K562 (cell line): Measurements from ENCODE around the gene CDH1. TPM values are rescaled to one million over a fixed set of nuclear protein-coding genes. Genes with fewer than 3 reads are reported as not detected.

Experiments used
- ATAC-seq: fragments of 200-7000 bp; cut with Tn5 transposase; 3 replicates; pipeline ENCODE4 v1.9.1; 2020; ENCODE audit warnings: moderate library complexity
- BruUV-seq: library from RNA; stranded (reverse); fragments of 400-500 nt; replicated peaks from 2 replicates; lab custom pipeline; 2021; lab: Mats Ljungman, UMichigan
- CTCF ChIA-PET: fragments of 300-600 bp; formaldehyde crosslinking; extraction: SDS; loops from one replicate; lab custom pipeline; 2021; ENCODE audit warnings: low intra/inter-chr PET ratio; lab: Yijun Ruan, JAX
- POLR2A ChIA-PET: fragments of 300-600, 350-650 bp; sonication (Branson Sonifier 250); formaldehyde crosslinking; extraction: SDS; loops from one replicate; lab custom pipeline; 2021; ENCODE audit warnings: antibody characterized with exemption, inconsistent platforms; lab: Yijun Ruan, JAX
- DNase-seq, 4 experiments: peaks; one replicate each; pipeline versions ENCODE4 v3.0.0 to v3.0.0-alpha.2; 2011 to 2018; ENCODE audit warnings: low spot score in 3 of 4, mixed read lengths in 3 of 4; ENCODE audit errors: extremely low read depth in 1 of 4
- FAIRE-seq: peaks from 2 replicates; lab custom pipeline; 2011; peaks lifted over from hg19 to GRCh38; lab: Jason Lieb, UNC
- H2AFZ ChIP-seq: 2 replicates; pipeline ENCODE4 v1.6.0; 2011; ENCODE audit warnings: low read depth, low read length, control low read depth, inconsistent platforms
- H3K27ac ChIP-seq: fragments of 200-600 bp; 3 replicates; pipeline ENCODE4 v1.8.0; 2011; ENCODE audit warnings: low read depth, mild to moderate bottlenecking, control low read depth, inconsistent platforms, low read length, moderate library complexity, mixed read lengths; ENCODE audit errors: extremely low read depth
- H3K27me3 ChIP-seq, 2 experiments: fragments of 300-600 bp in 1 of 2; 2 replicates in 1 of 2; 3 replicates in 1 of 2; pipeline versions ENCODE4 v1.6.0 to v1.8.0; 2011; ENCODE audit warnings: inconsistent platforms in 2 of 2, low read length in 2 of 2, mild to moderate bottlenecking in 1 of 2, mixed read lengths in 1 of 2, moderate library complexity in 1 of 2; ENCODE audit not compliant: control insufficient read depth in 2 of 2, insufficient read depth in 2 of 2
- H3K36me3 ChIP-seq: fragments of 300-600 bp; 3 replicates; pipeline ENCODE4 v1.8.0; 2011; ENCODE audit warnings: mild to moderate bottlenecking, low read length, inconsistent platforms; ENCODE audit not compliant: control insufficient read depth, insufficient read depth
- H3K4me1 ChIP-seq, 2 experiments: fragments of 200-600 bp in 1 of 2; replicated peaks in 1 of 2; 2 replicates in 1 of 2; 3 replicates in 1 of 2; pipeline versions ENCODE4 v1.5.1 to v1.8.0; 2011; ENCODE audit warnings: inconsistent platforms in 2 of 2, low read length in 2 of 2, mild to moderate bottlenecking in 1 of 2, mixed read lengths in 1 of 2, moderate library complexity in 1 of 2; ENCODE audit not compliant: control insufficient read depth in 2 of 2, insufficient read depth in 2 of 2
- H3K4me2 ChIP-seq: 2 replicates; pipeline ENCODE4 v1.6.1; 2011; ENCODE audit warnings: low read length, control low read depth, inconsistent platforms, mixed read lengths; ENCODE audit not compliant: insufficient read depth
- H3K4me3 ChIP-seq: fragments of 200-600 bp; sonication (generic), shearing (Covaris generic); 2 replicates; pipeline ENCODE4 v1.5.1; 2016; ENCODE audit warnings: control low read depth, inconsistent platforms
- H3K79me2 ChIP-seq: fragments of 200-600 bp; 3 replicates; pipeline ENCODE4 v1.8.0; 2011; ENCODE audit warnings: low read length, inconsistent platforms; ENCODE audit not compliant: control insufficient read depth, insufficient read depth
- H3K9ac ChIP-seq, 2 experiments: 2 replicates each; pipeline versions ENCODE4 v1.6.0 to v1.6.1; 2011; ENCODE audit warnings: low read depth in 2 of 2, low read length in 2 of 2, control low read depth in 1 of 2, inconsistent platforms in 1 of 2, mild to moderate bottlenecking in 1 of 2, mixed read lengths in 1 of 2; ENCODE audit not compliant: insufficient read depth in 1 of 2
- H3K9me1 ChIP-seq: one replicate; pipeline ENCODE4 v1.6.0; 2011; ENCODE audit warnings: inconsistent platforms, mild to moderate bottlenecking, low read length, moderate library complexity; ENCODE audit not compliant: control insufficient read depth, insufficient read depth
- H3K9me3 ChIP-seq: replicated peaks from 2 replicates; pipeline ENCODE4 v1.5.1; 2011; ENCODE audit warnings: low read depth, low read length, inconsistent platforms; ENCODE audit not compliant: control insufficient read depth, insufficient read depth
- H4K20me1 ChIP-seq: replicated peaks from 2 replicates; pipeline ENCODE4 v1.6.1; 2011; ENCODE audit warnings: low read length, inconsistent platforms, mixed read lengths; ENCODE audit not compliant: control insufficient read depth, insufficient read depth
- COPS2 ChIP-seq: fragments of 450-650 bp; conservative IDR thresholded peaks from 2 replicates; pipeline ENCODE4 v1.6.1; 2016; ENCODE audit warnings: mild to moderate bottlenecking, moderate library complexity
- NFE2 ChIP-seq: IDR thresholded peaks from 2 replicates; pipeline ENCODE4 v1.6.1; 2014; ENCODE audit warnings: antibody characterized with exemption, low read depth
- PHB ChIP-seq: fragments of 250-450 bp; sonication (Bioruptor Pico); IDR thresholded peaks from 2 replicates; pipeline ENCODE4 v1.5.0; 2021
- PKNOX1 ChIP-seq: fragments of 450-650 bp; IDR thresholded peaks from 2 replicates; pipeline ENCODE4 v1.6.1; 2016
- RNF219 ChIP-seq: fragments of 250-450 bp; sonication (Bioruptor Pico); IDR thresholded peaks from 2 replicates; pipeline ENCODE4 v1.5.0; 2022; ENCODE audit warnings: mild to moderate bottlenecking
- ZNF140 ChIP-seq: fragments of 250-450 bp; sonication (Bioruptor Pico); IDR thresholded peaks from 2 replicates; pipeline ENCODE4 v1.8.0; 2021; ENCODE audit warnings: moderate library complexity, mild to moderate bottlenecking, inconsistent platforms
- ZNF280A ChIP-seq: fragments of 450-650 bp; IDR thresholded peaks from 2 replicates; pipeline ENCODE4 v1.6.1; 2018; ENCODE audit warnings: mild to moderate bottlenecking, low read depth; ENCODE audit not compliant: partially characterized antibody
- ZNF316 ChIP-seq: fragments of 450-650 bp; IDR thresholded peaks from 2 replicates; pipeline ENCODE4 v1.6.1; 2016
- ZNF518B ChIP-seq: fragments of 250-450 bp; sonication (Bioruptor Pico); IDR thresholded peaks from 2 replicates; pipeline ENCODE4 v1.5.0; 2021; ENCODE audit warnings: mild to moderate bottlenecking, moderate library complexity
- WGBS: fragments of 100-300 bp; shearing (Covaris generic); methylation state at CpG from one replicate; pipeline ENCODE4 v1.1.6; 2016; ENCODE audit warnings: low coverage, mixed read lengths; ENCODE audit not compliant: insufficient coverage; ENCODE audit errors: missing lambda C conversion rate; 5-methylcytosine and 5-hydroxymethylcytosine counted together
- in situ Hi-C: fragments of 300-500 bp; cut with MboI; formaldehyde crosslinking; loops from 4 replicates; pipeline ENCODE4 v1.15.0; 2018; ENCODE audit warnings: inconsistent platforms, mixed read lengths
- intact Hi-C: fragments of 100-400 bp; cut with micrococcal nuclease; formaldehyde crosslinking; loops from 2 replicates; pipeline ENCODE4 v1.14.2; 2022
- polyA plus RNA-seq, 8 experiments: library from polyadenylated mRNA; depleted of rRNA in 4 of 8; stranded (reverse) in 5 of 8; unstranded in 3 of 8; fragments of >200 nt; fragmentation: Nextera tagmentation in 2 of 8; fragmentation: Illumina TruSeq in 1 of 8; extraction: Ambion mirVana in 2 of 8; extraction: Trizol in 1 of 8; gene quantifications; 2 replicates each; pipeline versions ENCODE4 v1.2.1 to v1.2.3, GENCODE V29; 2011 to 2014; ENCODE audit warnings: inconsistent platforms in 1 of 8, missing spikeins in 1 of 8
- total RNA-seq, 7 experiments: library from RNA; depleted of rRNA in 6 of 7; stranded (reverse); fragments of >200 nt in 6 of 7; fragmentation: Illumina TruSeq in 2 of 7; extraction: Trizol in 2 of 7; gene quantifications; 2 replicates each; pipeline versions ENCODE4 v1.2.1 to v1.2.3, GENCODE V29; 2011 to 2021; ENCODE audit warnings: low replicate concordance in 1 of 7

CDH1 gene
- total and polyA plus RNA-seq, 9 of the 15 experiments (the other 6 are each of a cell fraction or from before 2014, with no cell fraction given): 0.01 to 0.69 TPM; not detected in 7

- TF ChIP-seq RNF219 (CRISPR knock-in tag) (no peak), ZNF280A (no peak), ZNF316 (peak; percentile 91)
Measured at GRCh38 chr16:68859828-68860227, 122.7 kb downstream of the CDH1 start (continued).

GRCh38 chr16:68860978-68861892 is 124.1 kb downstream of the CDH1 start:
- Histone ChIP-seq H3K4me2 (no peak overlapping the region), H4K20me1 (no peaks in the 10 kb centered on the region), H3K36me3 (peaks cover 23% of the 10 kb centered on the region; the same call in 2 of the 3 replicates), H3K4me3 (no peak overlapping the region), H3K9ac (0 out of 4 replicates have a peak overlapping the region, but pooled peaks of 1 of the 2 experiments have one; percentile 5), H3K79me2 (no peaks in the 10 kb centered on the region), H3K27me3 (no peaks in the 10 kb centered on the region), H3K4me1 (peaks cover 2 to 4% of the 10 kb centered on the region in 2 experiments; a peak in 2 of 5 replicates), H3K27ac (no peak overlapping the region), H3K9me1 (no peaks in the 10 kb centered on the region), H3K9me3 (no peaks in the 10 kb centered on the region), H2AFZ (no peak overlapping the region)
- FAIRE-seq (no peak), DNase-seq (peak; percentile 13 to 42 (median 19)), ATAC-seq (peak; percentile 63)
- BruUV-seq: no TSS peak
- ChIA-PET POLR2A (no interaction called here), CTCF (no interaction called here)
- intact Hi-C loops: no loop called here
- in situ Hi-C loops: no loop called here
- WGBS: 76% methylated on average over 15 of the region's 15 CpGs
- TF ChIP-seq NFE2 (peak; percentile 80), ZNF518B (no peak), COPS2 (no peak), PHB (no peak), ZNF140 (CRISPR knock-in tag) (no peak), PKNOX1 (peak; percentile 12; the same call in 1 of the 2 replicates)
